Fibroblast of the aortic adventitia (primary cell): ENCODE measurements around the gene MGLL. TPM values are rescaled to one million over a fixed set of nuclear protein-coding genes. Genes with fewer than 3 reads are reported as not detected.
A peak's percentile ranks its signal among the peaks of the same experiment; 100 is the strongest.

Experiments used
- DNase-seq: peaks from one replicate; pipeline ENCODE4 v3.0.0-alpha.2; 2010; ENCODE audit warnings: low read depth
- H3K4me3 ChIP-seq: 2 replicates; pipeline ENCODE4 v1.5.1; 2011; ENCODE audit warnings: low read depth, mild to moderate bottlenecking, control low read depth, low read length, moderate library complexity
- total RNA-seq: library from RNA; depleted of rRNA; stranded (reverse); fragments of >200 nt; gene quantifications from 2 replicates; pipeline ENCODE4 v1.2.3, GENCODE V29; 2012; ENCODE audit warnings: low replicate concordance
- TF ChIP-seq, protein P1 (sequence below): IDR thresholded peaks from 2 replicates; pipeline ENCODE4 v1.5.1; 2011; ENCODE audit warnings: mild to moderate bottlenecking, low read length, control low read depth, inconsistent platforms; ENCODE audit not compliant: insufficient read depth

The MGLL gene
- total RNA-seq, 1 donor = 25.8 TPM

DNA sequence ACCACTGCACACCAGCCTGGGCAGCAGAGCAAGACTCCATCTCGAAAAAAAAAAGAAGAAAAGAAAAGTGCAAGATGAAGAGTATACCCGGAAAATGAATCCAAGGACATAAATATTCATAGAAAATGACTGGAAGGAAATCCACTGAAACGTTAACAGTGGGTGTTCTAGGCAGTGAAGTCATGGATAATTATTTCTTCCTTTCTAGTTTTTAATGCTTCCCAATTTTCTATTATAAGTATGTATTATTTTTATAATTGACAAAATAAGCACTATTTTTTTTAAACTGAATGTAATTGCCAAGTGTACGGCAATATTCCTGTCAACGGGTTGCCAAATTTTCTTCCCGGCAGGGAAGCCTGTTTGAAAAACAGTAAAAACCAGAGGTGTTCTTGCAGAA is 37.4 kb upstream of the MGLL start:
- no peak overlapping the region for H3K4me3 ChIP-seq
- DNase-seq = no peak
- TF ChIP-seq, protein P1, sequence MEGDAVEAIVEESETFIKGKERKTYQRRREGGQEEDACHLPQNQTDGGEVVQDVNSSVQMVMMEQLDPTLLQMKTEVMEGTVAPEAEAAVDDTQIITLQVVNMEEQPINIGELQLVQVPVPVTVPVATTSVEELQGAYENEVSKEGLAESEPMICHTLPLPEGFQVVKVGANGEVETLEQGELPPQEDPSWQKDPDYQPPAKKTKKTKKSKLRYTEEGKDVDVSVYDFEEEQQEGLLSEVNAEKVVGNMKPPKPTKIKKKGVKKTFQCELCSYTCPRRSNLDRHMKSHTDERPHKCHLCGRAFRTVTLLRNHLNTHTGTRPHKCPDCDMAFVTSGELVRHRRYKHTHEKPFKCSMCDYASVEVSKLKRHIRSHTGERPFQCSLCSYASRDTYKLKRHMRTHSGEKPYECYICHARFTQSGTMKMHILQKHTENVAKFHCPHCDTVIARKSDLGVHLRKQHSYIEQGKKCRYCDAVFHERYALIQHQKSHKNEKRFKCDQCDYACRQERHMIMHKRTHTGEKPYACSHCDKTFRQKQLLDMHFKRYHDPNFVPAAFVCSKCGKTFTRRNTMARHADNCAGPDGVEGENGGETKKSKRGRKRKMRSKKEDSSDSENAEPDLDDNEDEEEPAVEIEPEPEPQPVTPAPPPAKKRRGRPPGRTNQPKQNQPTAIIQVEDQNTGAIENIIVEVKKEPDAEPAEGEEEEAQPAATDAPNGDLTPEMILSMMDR = no peak

DNA sequence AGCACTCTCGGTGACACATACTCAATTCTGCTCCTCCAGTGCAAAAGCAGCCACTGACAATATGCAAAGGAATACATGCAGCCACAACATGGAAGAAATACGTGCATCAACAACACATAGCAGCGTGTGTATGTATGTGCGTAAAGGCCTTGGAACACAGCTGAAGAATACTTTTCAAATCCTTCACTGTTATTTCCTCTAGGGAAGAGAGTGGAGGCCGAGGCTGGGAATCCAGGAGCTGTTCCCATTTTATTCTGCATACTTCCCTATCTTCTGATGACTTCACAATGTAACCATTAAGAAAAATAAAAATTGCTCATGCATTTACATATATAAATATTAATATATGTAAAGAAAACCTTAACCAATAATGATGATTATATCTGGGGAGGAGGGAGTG is 36.6 kb upstream of the MGLL start:
- TF ChIP-seq, protein P1 = no peak
- no peak for DNase-seq
- H3K4me3 ChIP-seq = no peak overlapping the region

DNA sequence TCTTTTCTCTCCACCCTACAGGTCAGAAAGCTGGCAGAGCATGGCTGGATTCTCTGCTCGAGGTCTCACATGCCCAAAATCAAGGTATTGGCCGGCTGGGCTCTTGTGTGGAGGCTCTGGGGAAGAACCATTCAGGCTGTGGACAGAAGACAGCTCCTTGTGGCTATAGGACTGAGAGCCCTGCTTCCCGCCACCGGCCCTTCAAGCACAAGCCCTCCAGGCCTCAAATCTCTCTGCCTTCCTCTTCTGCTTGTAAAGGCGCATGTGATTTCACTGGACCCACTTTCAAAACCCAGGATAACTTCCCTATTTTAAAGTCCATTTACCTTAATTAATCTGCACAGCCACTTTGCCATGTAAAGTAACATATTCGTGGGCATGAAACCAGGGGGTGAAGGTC is 36.2 kb upstream of the MGLL start:
- no peak for DNase-seq
- no peak overlapping the region for H3K4me3 ChIP-seq
- TF ChIP-seq, protein P1 = no peak

DNA sequence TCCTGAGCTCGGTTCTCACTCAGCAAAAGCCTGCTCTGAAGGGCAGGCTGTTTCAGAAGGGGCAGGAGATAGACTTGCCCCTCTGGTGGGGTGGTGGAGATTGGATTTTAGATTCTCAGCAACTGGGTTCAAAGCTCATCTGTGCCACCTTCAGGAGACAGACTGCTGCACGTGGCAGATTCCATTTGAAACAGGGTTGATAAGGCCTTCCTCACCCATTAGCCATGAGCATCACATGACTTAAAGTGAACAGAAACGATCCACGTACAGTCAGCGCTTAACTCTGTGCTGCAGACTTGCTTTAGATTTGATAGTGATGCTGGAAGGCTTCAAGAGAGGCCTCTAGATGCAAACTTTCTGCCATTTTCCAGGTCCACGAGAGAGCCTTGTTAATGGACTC is 35.0 kb upstream of the MGLL start:
- peak; percentile 28 for DNase-seq
- TF ChIP-seq, protein P1 = peak; percentile 15
- H3K4me3 ChIP-seq = no peak overlapping the region

DNA sequence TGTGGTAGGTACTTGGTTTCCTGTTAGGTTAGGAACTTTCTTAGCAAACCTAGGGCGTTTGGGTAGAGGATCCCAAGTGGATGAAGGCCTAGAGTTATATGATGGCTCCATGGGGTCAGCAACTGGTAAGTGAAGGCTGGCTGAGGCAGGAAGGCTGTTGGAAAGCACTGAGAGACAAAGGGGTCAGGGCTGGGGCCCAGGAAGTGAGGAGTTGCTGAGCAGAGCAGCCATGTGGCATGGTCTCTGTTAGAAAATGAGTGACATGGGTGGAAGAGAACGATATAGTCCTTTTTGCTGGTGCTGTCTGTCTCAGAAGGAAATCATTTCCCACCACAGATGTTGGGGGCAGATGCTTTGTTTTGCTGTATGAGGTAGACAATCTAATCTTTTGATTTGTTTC is 34.5 kb upstream of the MGLL start:
- DNase-seq = no peak
- TF ChIP-seq, protein P1 = no peak
- no peak overlapping the region for H3K4me3 ChIP-seq

DNA sequence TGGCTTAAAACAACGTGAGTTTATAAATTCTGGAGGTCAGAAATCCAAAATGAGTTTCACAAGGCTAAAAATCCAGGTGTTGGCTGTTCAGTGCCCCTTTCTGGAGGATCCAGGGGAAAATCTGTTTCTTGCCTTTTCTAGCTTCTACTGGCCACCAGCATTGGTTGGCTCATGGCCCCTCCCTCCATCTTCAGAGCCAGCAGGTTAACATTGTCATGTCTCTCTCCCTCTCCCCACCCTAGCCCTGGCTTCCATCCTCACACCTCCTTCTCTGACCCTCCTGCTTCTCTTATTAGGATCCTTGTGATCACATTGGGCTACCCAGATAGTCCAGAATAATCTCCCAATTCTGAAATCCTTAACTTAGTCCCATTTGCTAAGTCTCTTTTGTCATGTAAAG is 32.9 kb upstream of the MGLL start:
- no peak for DNase-seq
- TF ChIP-seq, protein P1 = no peak
- H3K4me3 ChIP-seq = no peak overlapping the region

DNA sequence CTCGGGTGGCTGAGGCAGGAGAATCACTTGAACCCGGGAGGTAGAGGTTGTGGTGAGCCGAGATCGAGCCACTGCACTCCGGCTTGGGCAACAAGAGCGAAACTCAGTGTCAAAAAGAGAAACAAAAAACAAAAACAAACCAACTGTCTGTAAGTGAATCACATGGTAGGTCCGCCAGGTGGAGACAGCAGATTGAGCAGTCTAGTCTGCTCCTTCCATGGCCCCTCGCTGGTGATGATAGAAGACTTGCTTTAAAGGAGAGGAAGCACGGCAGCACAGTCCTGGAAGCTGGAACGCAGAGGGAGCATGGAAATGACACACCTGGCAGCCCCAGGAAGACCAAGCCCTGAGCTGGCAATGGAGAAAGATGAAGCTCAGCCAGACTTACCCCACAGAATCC is 31.4 kb upstream of the MGLL start:
- DNase-seq = no peak
- TF ChIP-seq, protein P1 = no peak
- H3K4me3 ChIP-seq = no peak overlapping the region
